Spleen (tissue), 11 donors: ENCODE results near the gene ABLIM2. TPM values are rescaled to one million over a fixed set of nuclear protein-coding genes. Genes with fewer than 3 reads are reported as not detected.
A peak's percentile ranks its signal among the peaks of the same experiment; 100 is the strongest.

Source experiments
- DNase-seq: peaks from one replicate; pipeline ENCODE4 v3.0.0-alpha.2; 2020
- H3K27ac ChIP-seq, 8 donors: fragments of 200-600 bp; sonication (generic) in 7 of 8; 1 replicate in 4 of 8; 2 replicates in 4 of 8; pipeline versions ENCODE4 v1.5.0 to v1.8.0; 2016 to 2021; ENCODE audit warnings: inconsistent platforms in 4 of 8, mild to moderate bottlenecking in 4 of 8, moderate library complexity in 1 of 8
- H3K27me3 ChIP-seq, 7 donors: fragments of 200-600 bp; sonication (generic) in 6 of 7; replicated peaks in 1 of 7; 1 replicate in 4 of 7; 2 replicates in 3 of 7; pipeline versions ENCODE4 v1.5.0 to v1.8.0; 2016 to 2021; ENCODE audit warnings: inconsistent platforms in 3 of 7, mild to moderate bottlenecking in 1 of 7
- H3K36me3 ChIP-seq, 6 donors: fragments of 200-600 bp; sonication (generic) in 5 of 6; 1 replicate in 4 of 6; 2 replicates in 2 of 6; pipeline versions ENCODE4 v1.5.0 to v1.8.0; 2016 to 2021; ENCODE audit warnings: inconsistent platforms in 2 of 6
- H3K4me1 ChIP-seq, 6 donors: fragments of 200-600 bp; sonication (generic) in 5 of 6; 1 replicate in 3 of 6; 2 replicates in 3 of 6; pipeline versions ENCODE4 v1.5.0 to v1.8.0; 2016 to 2021; ENCODE audit warnings: inconsistent platforms in 3 of 6
- H3K4me3 ChIP-seq, 8 donors: fragments of 200-600 bp; sonication (generic) in 7 of 8; 1 replicate in 4 of 8; 2 replicates in 4 of 8; pipeline versions ENCODE4 v1.5.0 to v1.8.0; 2016 to 2021; ENCODE audit warnings: inconsistent platforms in 4 of 8, mild to moderate bottlenecking in 4 of 8, moderate library complexity in 2 of 8
- H3K9me3 ChIP-seq, 8 donors: fragments of 200-600 bp; sonication (generic) in 7 of 8; 1 replicate in 4 of 8; 2 replicates in 4 of 8; pipeline versions ENCODE4 v1.5.0 to v1.8.0; 2016 to 2021; ENCODE audit warnings: inconsistent platforms in 4 of 8
- CTCF ChIP-seq, 11 experiments: fragments of 200-600 bp in 7 of 11; fragments of 450-650 bp in 4 of 11; sonication (generic) in 4 of 11; IDR thresholded peaks in 8 of 11; conservative IDR thresholded peaks in 3 of 11; 1 replicate in 7 of 11; 2 replicates in 4 of 11; pipeline versions ENCODE4 v1.4.0 to v1.8.0; 2016 to 2021; ENCODE audit warnings: antibody characterized with exemption in 11 of 11, inconsistent platforms in 4 of 11, mild to moderate bottlenecking in 1 of 11
- POLR2A ChIP-seq, 3 donors: fragments of 450-650 bp; IDR thresholded peaks; one replicate each; pipeline ENCODE4 v1.5.1; 2017; ENCODE audit warnings: antibody characterized with exemption in 3 of 3, mild to moderate bottlenecking in 1 of 3
- POLR2AphosphoS5 ChIP-seq, 3 donors: sonication (generic); formaldehyde crosslinking; IDR thresholded peaks; one replicate each; pipeline ENCODE4 v1.5.1; 2017; ENCODE audit warnings: antibody characterized with exemption in 3 of 3
- WGBS, 5 donors: extraction: QIAGEN DNeasy Blood & Tissue Kit in 3 of 5; methylation state at CpG; one replicate each; pipeline versions ENCODE4 v1.1.5 to v1.1.7; 2013 to 2018; 5-methylcytosine and 5-hydroxymethylcytosine counted together
- intact Hi-C: fragments of 100-400 bp; cut with DNase I; formaldehyde crosslinking; loops from one replicate; pipeline ENCODE4 v1.15.0; 2023; ENCODE audit warnings: low total_unique reads
- polyA plus RNA-seq, 3 donors: library from polyadenylated mRNA; stranded (reverse); fragments of 200-250 nt; gene quantifications; one replicate each; pipeline ENCODE4 v1.2.1, GENCODE V29; 2013
- total RNA-seq, 7 donors: library from RNA; depleted of rRNA in 3 of 7; stranded (reverse); fragments of >200 nt in 3 of 7; fragmentation: NEBNext Ultra II Directional in 4 of 7; extraction: Animal tissue kit (Norgen Biotek cat#: 25700) in 4 of 7; gene quantifications; one replicate each; pipeline versions ENCODE4 v1.1.0 to v1.2.1, GENCODE V29; 2016 to 2021
- donor health status: healthy with polysubstance abuse.
- donor health status: DM: no; HTN: no; CAD: no; lungs with moderate emphysema.
- donor health status: DM: no; HTN: no; CAD: no.
- donor health status: Bipolar disorder and iron deficiency.
- donor health status: healthy.
- donor health status: DM: no; HTN: no; CAD: no.
- donor health status: DM: yes; HTN: yes; CAD: no.

ABLIM2 gene
- total and polyA plus RNA-seq, 10 donors: 11.8 to 127 (median 62.8) TPM

GRCh38 chr4:8077181-8078108, 81.2 kb downstream of the ABLIM2 start:
- H3K4me1 ChIP-seq: peaks cover 0 to 32% (median 21%) of the 10 kb centered on the region in 6 donors
- TF ChIP-seq POLR2AphosphoS5 (IDR thresholded peaks at IDR 0.05) (peak in 1 of 3 donors; percentile 25), CTCF (IDR thresholded peaks at IDR 0.05 in 8 of 11, conservative IDR thresholded peaks at IDR 0.05 in 3 of 11) (no peak)
- peaks cover 0 to 8% (median 0%) of the 10 kb centered on the region in 7 donors for H3K27me3 ChIP-seq
- intact Hi-C loops: no loop called here
- DNase-seq: no peak
- no peak overlapping the region for H3K4me3 ChIP-seq
- no peak overlapping the region for H3K27ac ChIP-seq
- WGBS, 5 donors: 83 to 93% (median 89%) methylated on average over 19 to 23 of the region's 23 CpGs
- H3K36me3 ChIP-seq: peaks cover 0 to 85% (median 7%) of the 10 kb centered on the region in 6 donors
- no peaks in the 10 kb centered on the region for H3K9me3 ChIP-seq

- WGBS, 5 donors: 74 to 88% (median 75%) methylated on average over 7 of the region's 7 CpGs
- Histone ChIP-seq H3K27me3 (peaks cover 0 to 23% (median 0%) of the 10 kb centered on the region in 7 donors), H3K36me3 (peaks cover 0 to 85% (median 9%) of the 10 kb centered on the region in 6 donors), H3K4me3 (no peak overlapping the region), H3K9me3 (no peaks in the 10 kb centered on the region), H3K27ac (no peak overlapping the region), H3K4me1 (peaks cover 0 to 36% (median 23%) of the 10 kb centered on the region in 6 donors)
- TF ChIP-seq POLR2AphosphoS5 (IDR thresholded peaks at IDR 0.05) (no peak), CTCF (IDR thresholded peaks at IDR 0.05 in 8 of 11, conservative IDR thresholded peaks at IDR 0.05 in 3 of 11) (no peak)
- intact Hi-C loops: no loop called here
- no peak for DNase-seq
Observed at GRCh38 chr4:8076023-8076422, 82.6 kb downstream of the ABLIM2 start.

- no peak overlapping the region for H3K4me3 ChIP-seq
- H3K27ac ChIP-seq: no peak overlapping the region
- 77 to 82% (median 80%) methylated on average over 17 of the region's 17 CpGs for WGBS, 5 donors
- no peak for DNase-seq
- peak in 1 of 3 donors; percentile 7 for TF ChIP-seq POLR2AphosphoS5 (IDR thresholded peaks at IDR 0.05)
- no peak for TF ChIP-seq POLR2A (IDR thresholded peaks at IDR 0.05)
- H3K36me3 ChIP-seq: peaks cover 0 to 79% (median 9%) of the 10 kb centered on the region in 6 donors
- peaks cover 0 to 16% (median 7%) of the 10 kb centered on the region in 6 donors for H3K4me1 ChIP-seq
- H3K27me3 ChIP-seq: peaks cover 0 to 30% (median 0%) of the 10 kb centered on the region in 7 donors
- H3K9me3 ChIP-seq: no peaks in the 10 kb centered on the region
- intact Hi-C loops: no loop called here
Observed at GRCh38 chr4:8073206-8073863, 85.3 kb downstream of the ABLIM2 start.

GRCh38 chr4:8072235-8072968, 86.2 kb downstream of the ABLIM2 start:
- H3K4me1 ChIP-seq: peaks cover 0 to 15% (median 4%) of the 10 kb centered on the region in 6 donors
- no peak overlapping the region for H3K4me3 ChIP-seq
- no peaks in the 10 kb centered on the region for H3K9me3 ChIP-seq
- DNase-seq: no peak
- peaks cover 0 to 30% (median 0%) of the 10 kb centered on the region in 7 donors for H3K27me3 ChIP-seq
- WGBS, 5 donors: 69 to 84% (median 76%) methylated on average over 11 to 20 of the region's 20 CpGs
- peaks cover 0 to 79% (median 6%) of the 10 kb centered on the region in 6 donors for H3K36me3 ChIP-seq
- intact Hi-C loops: no loop called here
- TF ChIP-seq POLR2A (IDR thresholded peaks at IDR 0.05) (no peak), CTCF (IDR thresholded peaks at IDR 0.05 in 8 of 11, conservative IDR thresholded peaks at IDR 0.05 in 3 of 11) (no peak), POLR2AphosphoS5 (IDR thresholded peaks at IDR 0.05) (peak in 1 of 3 donors; percentile 31)
- H3K27ac ChIP-seq: no peak overlapping the region
